ENCODE data around the gene RNF123. TPM values are rescaled to one million over a fixed set of nuclear protein-coding genes. Genes with fewer than 3 reads are reported as not detected.

RNF123 gene
- total RNA-seq, 1 donor from 2014 or later, result 49.9 TPM

DNA sequence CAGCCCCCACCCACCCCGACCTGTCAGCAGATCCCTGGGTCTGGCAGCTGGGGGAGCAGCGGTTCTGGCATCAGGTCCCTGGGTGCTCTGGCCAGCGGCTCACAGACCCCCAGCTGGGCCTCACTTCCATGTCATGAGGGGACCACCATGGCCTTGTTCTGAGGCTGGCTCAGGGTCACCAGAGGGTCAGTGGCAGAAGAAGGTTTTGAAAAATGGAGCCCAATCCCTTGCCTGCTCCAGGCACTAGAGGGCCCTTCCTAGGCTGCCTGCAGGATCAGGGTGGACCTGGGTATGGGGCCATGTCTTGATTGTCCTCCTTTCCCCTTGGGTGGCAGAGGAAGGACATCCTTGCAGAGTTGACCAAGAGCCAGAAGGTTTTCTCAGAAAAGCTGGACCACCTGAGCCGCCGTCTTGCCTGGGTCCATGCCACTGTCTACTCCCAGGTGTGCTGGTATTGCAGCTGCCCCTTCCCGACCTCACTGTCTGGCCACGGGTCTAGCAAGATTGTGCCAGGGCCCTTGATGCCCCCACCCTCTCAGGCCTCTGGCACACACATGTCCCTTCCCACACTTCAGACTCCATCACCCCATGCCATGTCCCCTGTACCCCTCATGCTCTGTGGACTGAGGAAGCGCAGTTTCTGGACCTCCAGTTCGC, 17.2 kb downstream of the RNF123 start:
- H3K4me1 Mint-ChIP-seq (ENCODE audit: unreplicated experiment), result no peaks in the 10 kb centered on the region
- H3K27me3 Mint-ChIP-seq, result no peaks in the 10 kb centered on the region
- TF ChIP-seq, protein P1, sequence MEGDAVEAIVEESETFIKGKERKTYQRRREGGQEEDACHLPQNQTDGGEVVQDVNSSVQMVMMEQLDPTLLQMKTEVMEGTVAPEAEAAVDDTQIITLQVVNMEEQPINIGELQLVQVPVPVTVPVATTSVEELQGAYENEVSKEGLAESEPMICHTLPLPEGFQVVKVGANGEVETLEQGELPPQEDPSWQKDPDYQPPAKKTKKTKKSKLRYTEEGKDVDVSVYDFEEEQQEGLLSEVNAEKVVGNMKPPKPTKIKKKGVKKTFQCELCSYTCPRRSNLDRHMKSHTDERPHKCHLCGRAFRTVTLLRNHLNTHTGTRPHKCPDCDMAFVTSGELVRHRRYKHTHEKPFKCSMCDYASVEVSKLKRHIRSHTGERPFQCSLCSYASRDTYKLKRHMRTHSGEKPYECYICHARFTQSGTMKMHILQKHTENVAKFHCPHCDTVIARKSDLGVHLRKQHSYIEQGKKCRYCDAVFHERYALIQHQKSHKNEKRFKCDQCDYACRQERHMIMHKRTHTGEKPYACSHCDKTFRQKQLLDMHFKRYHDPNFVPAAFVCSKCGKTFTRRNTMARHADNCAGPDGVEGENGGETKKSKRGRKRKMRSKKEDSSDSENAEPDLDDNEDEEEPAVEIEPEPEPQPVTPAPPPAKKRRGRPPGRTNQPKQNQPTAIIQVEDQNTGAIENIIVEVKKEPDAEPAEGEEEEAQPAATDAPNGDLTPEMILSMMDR (conservative IDR thresholded peaks at IDR 0.05), result no peak
- H3K27ac Mint-ChIP-seq, result no peak overlapping the region
- H3K4me3 Mint-ChIP-seq, result no peak overlapping the region
- H3K9me3 Mint-ChIP-seq, result no peaks in the 10 kb centered on the region
- peaks cover 6% of the 10 kb centered on the region for H3K36me3 Mint-ChIP-seq
- DNase-seq (ENCODE audit: extremely low spot score, unreplicated experiment), result no peak

DNA sequence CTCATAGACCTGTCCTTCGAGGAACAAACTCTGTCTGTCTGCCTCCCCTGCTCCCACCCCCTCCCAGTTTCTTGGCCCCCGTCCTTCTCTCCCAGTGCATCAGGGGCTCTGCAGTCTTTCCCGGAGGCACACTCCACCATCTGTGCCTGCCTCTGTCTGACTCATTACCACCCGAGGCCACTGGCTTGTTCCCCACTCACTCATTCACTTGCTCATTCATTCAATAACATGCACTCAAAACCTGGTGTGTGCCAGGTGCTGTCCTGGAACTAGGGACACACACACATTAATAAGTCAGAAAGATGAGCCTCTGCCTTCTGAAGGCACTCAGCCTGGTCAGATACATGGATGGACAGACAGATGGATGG, 17.7 kb downstream of the RNF123 start:
- no peak for DNase-seq (ENCODE audit: extremely low spot score, unreplicated experiment)
- Mint-ChIP-seq H3K9me3 (no peaks in the 10 kb centered on the region), H3K4me1 (ENCODE audit: unreplicated experiment) (no peaks in the 10 kb centered on the region), H3K27ac (no peak overlapping the region), H3K36me3 (peaks cover 6% of the 10 kb centered on the region), H3K4me3 (no peak overlapping the region), H3K27me3 (no peaks in the 10 kb centered on the region)
- TF ChIP-seq, protein P1 (conservative IDR thresholded peaks at IDR 0.05), result no peak

DNA sequence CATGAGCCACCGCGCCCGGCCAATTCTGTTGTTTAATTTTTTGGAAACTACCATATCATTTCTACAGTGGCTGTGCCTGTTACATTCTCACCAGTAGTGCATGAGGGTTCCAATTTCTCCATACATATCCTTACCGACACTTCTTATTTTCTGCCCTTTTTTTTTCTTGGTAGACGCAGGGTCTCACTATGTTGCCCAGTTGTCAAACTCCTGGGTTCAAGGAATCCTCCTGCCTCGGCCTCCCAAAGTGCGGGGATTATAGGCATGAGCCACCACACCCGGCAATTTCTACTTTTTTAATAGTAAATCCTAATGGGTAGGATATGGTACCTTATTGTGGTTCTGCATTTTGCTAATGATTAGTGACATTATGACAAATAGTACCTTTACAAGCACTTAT, 20.5 kb downstream of the RNF123 start:
- DNase-seq (ENCODE audit: extremely low spot score, unreplicated experiment), result no peak
- Mint-ChIP-seq H3K4me3 (no peak overlapping the region), H3K4me1 (ENCODE audit: unreplicated experiment) (no peaks in the 10 kb centered on the region), H3K36me3 (peaks cover 6% of the 10 kb centered on the region), H3K9me3 (no peaks in the 10 kb centered on the region), H3K27ac (no peak overlapping the region), H3K27me3 (no peaks in the 10 kb centered on the region)
- TF ChIP-seq, protein P1 (conservative IDR thresholded peaks at IDR 0.05), result no peak

- no peak overlapping the region for H3K4me3 Mint-ChIP-seq
- H3K9me3 Mint-ChIP-seq, result no peaks in the 10 kb centered on the region
- TF ChIP-seq, protein P1 (conservative IDR thresholded peaks at IDR 0.05), result no peak
- peaks cover 6% of the 10 kb centered on the region for H3K36me3 Mint-ChIP-seq
- no peaks in the 10 kb centered on the region for H3K27me3 Mint-ChIP-seq
- no peak overlapping the region for H3K27ac Mint-ChIP-seq
- no peak for DNase-seq (ENCODE audit: extremely low spot score, unreplicated experiment)
- no peaks in the 10 kb centered on the region for H3K4me1 Mint-ChIP-seq (ENCODE audit: unreplicated experiment)
Measured at GRCh38 chr3:49711489-49711888, 22.1 kb downstream of the RNF123 start.

DNA sequence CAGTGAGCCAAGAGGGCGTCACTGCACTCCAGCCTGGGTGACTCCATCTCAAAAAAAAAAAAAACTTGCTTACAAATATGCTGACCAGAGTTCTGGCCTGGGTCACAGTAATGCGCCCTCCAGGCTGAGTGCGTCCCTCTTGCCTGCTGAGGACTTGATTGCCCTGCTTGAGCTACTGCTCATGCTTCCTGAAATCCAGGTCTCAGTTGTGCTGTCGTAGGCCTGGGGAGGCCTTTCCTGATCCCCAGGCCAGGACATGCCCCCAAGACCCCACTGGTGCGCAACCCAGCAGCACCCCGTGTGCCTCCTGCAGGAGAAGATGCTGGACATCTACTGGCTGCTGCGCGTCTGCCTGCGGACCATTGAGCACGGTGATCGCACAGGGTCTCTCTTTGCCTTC, 22.8 kb downstream of the RNF123 start:
- no peaks in the 10 kb centered on the region for H3K9me3 Mint-ChIP-seq
- no peak overlapping the region for H3K27ac Mint-ChIP-seq
- H3K27me3 Mint-ChIP-seq, result no peaks in the 10 kb centered on the region
- TF ChIP-seq, protein P1 (conservative IDR thresholded peaks at IDR 0.05), result no peak
- H3K36me3 Mint-ChIP-seq, result peaks cover 4% of the 10 kb centered on the region
- H3K4me1 Mint-ChIP-seq (ENCODE audit: unreplicated experiment), result no peaks in the 10 kb centered on the region
- no peak for DNase-seq (ENCODE audit: extremely low spot score, unreplicated experiment)
- H3K4me3 Mint-ChIP-seq, result no peak overlapping the region

Measured in type B pancreatic cell (in vitro differentiated cells).